Raji (cell line): Measurements from ENCODE around the gene ZNF219.
A peak's percentile ranks its signal among the peaks of the same experiment; 100 is the strongest.

Source experiments
- POLR2A ChIP-seq: IDR thresholded peaks from 2 replicates; pipeline ENCODE4 v1.6.1; 2011; ENCODE audit warnings: low read depth, low read length, control low read depth; ENCODE audit not compliant: insufficient read depth

The ZNF219 gene

GRCh38 chr14:21083565-21084325 lies 14.7 kb downstream of the ZNF219 start:
- no peak for TF ChIP-seq POLR2A

- TF ChIP-seq POLR2A = no peak
These were observed 16.8 kb downstream of the ZNF219 start for GRCh38 chr14:21081521-21082142.

GRCh38 chr14:21078726-21079125 lies 19.7 kb downstream of the ZNF219 start:
- TF ChIP-seq POLR2A = no peak

- no peak for TF ChIP-seq POLR2A
These were observed 20.2 kb downstream of the ZNF219 start for GRCh38 chr14:21078287-21078686.

GRCh38 chr14:21077672-21078071 lies 20.8 kb downstream of the ZNF219 start:
- no peak for TF ChIP-seq POLR2A

- no peak for TF ChIP-seq POLR2A
These were observed 22.6 kb downstream of the ZNF219 start for GRCh38 chr14:21075719-21076437.

GRCh38 chr14:21074398-21075272 lies 23.8 kb downstream of the ZNF219 start:
- TF ChIP-seq POLR2A = no peak

GRCh38 chr14:21073921-21074320 lies 24.5 kb downstream of the ZNF219 start:
- TF ChIP-seq POLR2A = no peak

GRCh38 chr14:21072781-21073339 lies 25.6 kb downstream of the ZNF219 start:
- TF ChIP-seq POLR2A = no peak

GRCh38 chr14:21072031-21072473 lies 26.4 kb downstream of the ZNF219 start:
- TF ChIP-seq POLR2A = no peak

GRCh38 chr14:21071225-21072030 lies 27.0 kb downstream of the ZNF219 start:
- peak; percentile 53 for TF ChIP-seq POLR2A

- no peak for TF ChIP-seq POLR2A
These were observed 27.7 kb downstream of the ZNF219 start for GRCh38 chr14:21070610-21071224.

- no peak for TF ChIP-seq POLR2A
These were observed 28.3 kb downstream of the ZNF219 start, which contains the start of gene ARHGEF40 for GRCh38 chr14:21070083-21070609. Gene ARHGEF40, plus strand, starts transcription at chr14:21070304. Its CDS starts 93 bp downstream, at chr14:21070397.
